Right lobe of liver (tissue), 4 donors: ENCODE results near the gene TTLL6.

Experiments used
- CTCF ChIP-seq, 4 donors: fragments of 200-600 bp in 3 of 4; fragments of 450-650 bp in 1 of 4; IDR thresholded peaks; one replicate each; pipeline versions ENCODE4 v1.5.1 to v1.8.0; 2016 to 2022; ENCODE audit warnings: antibody characterized with exemption in 4 of 4, mild to moderate bottlenecking in 2 of 4
- POLR2A ChIP-seq: fragments of 450-650 bp; IDR thresholded peaks from one replicate; pipeline ENCODE4 v1.6.1; 2017; ENCODE audit warnings: antibody characterized with exemption, mild to moderate bottlenecking
- donor health status: DM: no; HTN: no; CAD: no.
- donor health status: DM: no; HTN: no; CAD: no.
- donor health status: DM: no; HTN: yes; CAD: no.

- TF ChIP-seq CTCF (IDR thresholded peaks at IDR 0.05) (no peak), POLR2A (no peak)
Observed at GRCh38 chr17:48728232-48729231, 88.5 kb downstream of the TTLL6 start, which contains the start of gene HOXB13.
